PFSK-1 (cell line): ENCODE measurements around the gene C1orf21.

Experiments used
- FOXP2 ChIP-seq: optimal IDR thresholded peaks from 2 replicates; pipeline ENCODE3; 2011; ENCODE audit warnings: borderline replicate concordance, control low read depth, inconsistent platforms; ENCODE audit not compliant: insufficient read depth; ENCODE audit errors: extremely low read length, extremely low read depth
- POLR2AphosphoS5 ChIP-seq: IDR thresholded peaks from 2 replicates; pipeline ENCODE4 v1.6.1; 2012; ENCODE audit warnings: low read depth, mild to moderate bottlenecking, control low read depth, low read length, moderate library complexity
- SIN3A ChIP-seq: IDR thresholded peaks from 2 replicates; pipeline ENCODE4 v1.6.1; 2012; ENCODE audit warnings: mild to moderate bottlenecking, low read length, moderate library complexity, borderline replicate concordance; ENCODE audit not compliant: insufficient read depth
- TAF1 ChIP-seq: IDR thresholded peaks from 2 replicates; pipeline ENCODE4 v1.6.1; 2012; ENCODE audit warnings: low read length, control low read depth, borderline replicate concordance; ENCODE audit not compliant: insufficient read depth
- TF ChIP-seq, protein P1 (sequence below), 2 experiments: IDR thresholded peaks; 2 replicates each; pipeline versions ENCODE4 v1.6.1 to v1.8.0; 2011 to 2012; ENCODE audit warnings: low read depth in 2 of 2, low read length in 2 of 2, control low read depth in 1 of 2, inconsistent platforms in 1 of 2, mild to moderate bottlenecking in 1 of 2, moderate library complexity in 1 of 2; ENCODE audit not compliant: insufficient read depth in 1 of 2

Gene C1orf21

DNA sequence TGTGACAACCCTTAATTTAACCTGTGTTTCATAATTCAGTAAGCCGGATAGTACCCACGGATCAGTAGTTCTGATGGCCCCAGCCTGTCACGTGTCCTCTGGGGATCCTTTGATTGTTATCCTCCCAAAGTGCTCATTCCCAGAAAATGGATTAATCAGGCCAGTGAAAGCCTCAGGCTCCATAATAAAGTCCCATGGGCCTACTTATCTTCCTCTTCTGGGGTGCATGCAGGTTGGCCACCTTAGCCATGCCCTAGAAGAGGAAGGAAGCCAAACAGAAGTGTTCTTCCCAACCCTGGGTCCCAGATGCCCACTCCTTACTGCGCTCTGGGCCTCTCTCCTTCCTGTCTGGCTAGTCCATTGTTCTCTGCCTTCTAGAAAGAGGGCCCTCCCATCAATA, 221.8 kb downstream of the C1orf21 start:
- TF ChIP-seq TAF1 (no peak), SIN3A (no peak), FOXP2 (no peak), POLR2AphosphoS5 (no peak)
- TF ChIP-seq, protein P1, sequence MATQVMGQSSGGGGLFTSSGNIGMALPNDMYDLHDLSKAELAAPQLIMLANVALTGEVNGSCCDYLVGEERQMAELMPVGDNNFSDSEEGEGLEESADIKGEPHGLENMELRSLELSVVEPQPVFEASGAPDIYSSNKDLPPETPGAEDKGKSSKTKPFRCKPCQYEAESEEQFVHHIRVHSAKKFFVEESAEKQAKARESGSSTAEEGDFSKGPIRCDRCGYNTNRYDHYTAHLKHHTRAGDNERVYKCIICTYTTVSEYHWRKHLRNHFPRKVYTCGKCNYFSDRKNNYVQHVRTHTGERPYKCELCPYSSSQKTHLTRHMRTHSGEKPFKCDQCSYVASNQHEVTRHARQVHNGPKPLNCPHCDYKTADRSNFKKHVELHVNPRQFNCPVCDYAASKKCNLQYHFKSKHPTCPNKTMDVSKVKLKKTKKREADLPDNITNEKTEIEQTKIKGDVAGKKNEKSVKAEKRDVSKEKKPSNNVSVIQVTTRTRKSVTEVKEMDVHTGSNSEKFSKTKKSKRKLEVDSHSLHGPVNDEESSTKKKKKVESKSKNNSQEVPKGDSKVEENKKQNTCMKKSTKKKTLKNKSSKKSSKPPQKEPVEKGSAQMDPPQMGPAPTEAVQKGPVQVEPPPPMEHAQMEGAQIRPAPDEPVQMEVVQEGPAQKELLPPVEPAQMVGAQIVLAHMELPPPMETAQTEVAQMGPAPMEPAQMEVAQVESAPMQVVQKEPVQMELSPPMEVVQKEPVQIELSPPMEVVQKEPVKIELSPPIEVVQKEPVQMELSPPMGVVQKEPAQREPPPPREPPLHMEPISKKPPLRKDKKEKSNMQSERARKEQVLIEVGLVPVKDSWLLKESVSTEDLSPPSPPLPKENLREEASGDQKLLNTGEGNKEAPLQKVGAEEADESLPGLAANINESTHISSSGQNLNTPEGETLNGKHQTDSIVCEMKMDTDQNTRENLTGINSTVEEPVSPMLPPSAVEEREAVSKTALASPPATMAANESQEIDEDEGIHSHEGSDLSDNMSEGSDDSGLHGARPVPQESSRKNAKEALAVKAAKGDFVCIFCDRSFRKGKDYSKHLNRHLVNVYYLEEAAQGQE (IDR thresholded peaks at IDR 0.05; ENCODE audit: insufficient read depth in 1 of 2, low read depth in 2 of 2, low read length in 2 of 2): no peak

DNA sequence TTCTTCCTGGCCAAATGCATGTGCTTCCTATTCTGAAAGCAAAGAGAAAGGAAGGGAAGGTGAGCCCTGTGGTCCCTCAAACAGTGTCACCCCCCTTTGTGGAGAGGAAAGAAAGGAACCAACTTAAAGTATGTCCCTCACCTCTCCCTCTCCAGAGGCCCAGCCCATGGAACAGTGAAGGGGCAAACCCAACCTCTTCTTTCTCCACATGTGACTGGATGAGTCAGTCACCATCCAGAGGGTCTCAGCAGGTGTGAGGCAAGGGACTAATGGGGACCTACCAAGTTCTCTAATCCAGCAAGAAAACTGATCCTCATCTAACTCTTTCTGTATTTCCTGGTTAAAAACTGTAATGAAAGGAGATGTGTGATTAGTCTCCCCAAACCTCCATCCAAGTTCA, 222.2 kb downstream of the C1orf21 start:
- TF ChIP-seq POLR2AphosphoS5 (no peak), SIN3A (no peak), TAF1 (no peak), FOXP2 (no peak)
- TF ChIP-seq, protein P1 (IDR thresholded peaks at IDR 0.05; ENCODE audit: insufficient read depth in 1 of 2, low read depth in 2 of 2, low read length in 2 of 2): no peak

DNA sequence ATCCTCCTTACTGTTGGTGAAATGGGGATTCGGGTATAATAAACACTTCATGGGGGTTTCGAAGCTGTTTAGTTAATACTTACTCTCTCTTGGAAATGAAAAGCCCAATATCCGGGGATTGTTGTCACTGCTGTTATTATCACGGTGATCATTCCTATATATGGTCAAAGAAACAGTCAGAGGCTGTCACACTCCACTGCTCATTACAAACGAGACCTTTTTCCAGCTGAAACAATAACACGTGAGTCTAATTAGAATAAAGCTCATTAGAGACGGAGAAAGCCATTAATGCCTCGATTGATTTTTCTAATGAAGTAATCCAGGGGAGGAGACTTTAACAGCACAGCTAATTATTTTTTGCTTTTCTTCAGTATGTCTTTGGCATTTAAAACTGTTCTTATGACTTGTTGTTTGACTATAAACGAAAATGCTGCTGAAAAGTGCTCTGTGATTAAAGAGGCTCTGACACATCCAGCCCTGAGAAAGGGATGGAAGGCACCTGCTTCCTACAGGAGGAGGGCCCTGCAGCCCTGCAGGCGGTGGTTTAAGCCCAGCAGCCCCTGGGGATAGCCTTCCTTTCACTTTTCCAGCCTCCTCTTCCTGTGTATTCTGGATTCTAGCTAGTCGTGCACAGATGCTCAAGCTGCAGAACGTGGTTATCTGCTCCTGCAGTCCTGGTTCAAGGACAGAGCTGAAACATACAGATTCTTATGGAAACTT, 224.2 kb downstream of the C1orf21 start:
- TF ChIP-seq TAF1: no peak
- TF ChIP-seq, protein P1 (IDR thresholded peaks at IDR 0.05; ENCODE audit: insufficient read depth in 1 of 2, low read depth in 2 of 2, low read length in 2 of 2): peak in 1 of 2 experiments; percentile 39; a peak in 1 of 4 replicates

DNA sequence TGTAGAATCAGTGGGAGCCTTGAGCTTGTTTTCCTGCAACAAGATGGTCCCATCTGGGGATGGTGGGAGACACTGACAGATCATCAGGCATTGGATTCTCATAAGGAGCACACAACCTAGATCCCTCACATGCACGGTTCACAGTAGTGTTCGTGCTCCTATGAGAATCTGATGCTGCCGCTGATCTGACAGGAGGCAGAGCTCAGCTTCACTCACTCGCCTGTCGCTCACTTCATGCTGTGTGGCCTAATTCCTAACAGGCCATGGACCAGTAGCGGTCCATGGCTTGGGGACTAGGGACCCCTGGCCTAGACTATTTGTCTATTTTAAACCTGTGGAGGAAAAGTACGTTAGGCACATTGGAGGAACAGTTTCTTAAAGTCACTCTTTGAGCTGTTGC, 227.8 kb downstream of the C1orf21 start:
- no peak for TF ChIP-seq POLR2AphosphoS5

DNA sequence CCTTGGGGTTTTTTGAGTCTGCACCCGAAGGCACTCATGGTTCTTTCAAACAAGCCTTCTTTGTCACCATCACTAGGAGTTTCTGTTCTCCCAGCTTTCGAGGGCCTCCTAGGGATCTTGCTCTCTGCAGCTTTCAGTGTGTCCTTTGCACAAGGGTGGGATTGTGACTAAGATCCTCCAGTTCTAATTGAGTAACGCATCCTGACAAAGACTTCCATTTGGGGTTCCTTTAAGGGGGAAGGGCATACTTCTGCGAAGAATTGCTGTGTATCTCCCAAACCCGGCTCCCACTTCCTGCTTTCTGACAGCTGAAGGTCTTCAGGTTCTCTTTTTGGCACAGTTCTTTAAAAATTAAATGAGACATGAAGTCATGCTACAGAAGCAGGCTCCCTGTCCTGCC, 228.5 kb downstream of the C1orf21 start:
- TF ChIP-seq SIN3A (no peak), POLR2AphosphoS5 (no peak), FOXP2 (no peak), TAF1 (no peak)
- TF ChIP-seq, protein P1 (IDR thresholded peaks at IDR 0.05; ENCODE audit: insufficient read depth in 1 of 2, low read depth in 2 of 2, low read length in 2 of 2): no peak
